Nephron (organoid): ENCODE results near the gene ARHGEF4.

ENCODE experiments used
- H3K27ac Mint-ChIP-seq, 3 experiments: 2 replicates each; pipeline ENCODE4 v1.8.0; 2020; ENCODE audit warnings: mixed read lengths in 3 of 3, mild to moderate bottlenecking in 2 of 3, moderate library complexity in 1 of 3
- H3K27me3 Mint-ChIP-seq: 2 replicates; pipeline ENCODE4 v1.8.0; 2021; ENCODE audit warnings: low read depth, mild to moderate bottlenecking, moderate library complexity, mixed read lengths
- H3K36me3 Mint-ChIP-seq: 2 replicates; pipeline ENCODE4 v1.8.0; 2020; ENCODE audit warnings: low read depth, mixed read lengths
- H3K4me1 Mint-ChIP-seq: 2 replicates; pipeline ENCODE4 v1.8.0; 2020; ENCODE audit warnings: mixed read lengths
- H3K4me3 Mint-ChIP-seq, 3 experiments: 2 replicates each; pipeline ENCODE4 v1.8.0; 2020; ENCODE audit warnings: mild to moderate bottlenecking in 3 of 3, mixed read lengths in 3 of 3, moderate library complexity in 2 of 3
- H3K9me3 Mint-ChIP-seq: 2 replicates; pipeline ENCODE4 v1.8.0; 2020; ENCODE audit warnings: mixed read lengths
- TF ChIP-seq, protein P1 (sequence below), 3 experiments: fragments of 200-600 bp; sonication (generic); IDR thresholded peaks; one replicate each; pipeline ENCODE4 v1.5.0; 2021; ENCODE audit warnings: antibody characterized with exemption in 3 of 3; ENCODE audit not compliant: unreplicated experiment in 3 of 3

The ARHGEF4 gene

DNA sequence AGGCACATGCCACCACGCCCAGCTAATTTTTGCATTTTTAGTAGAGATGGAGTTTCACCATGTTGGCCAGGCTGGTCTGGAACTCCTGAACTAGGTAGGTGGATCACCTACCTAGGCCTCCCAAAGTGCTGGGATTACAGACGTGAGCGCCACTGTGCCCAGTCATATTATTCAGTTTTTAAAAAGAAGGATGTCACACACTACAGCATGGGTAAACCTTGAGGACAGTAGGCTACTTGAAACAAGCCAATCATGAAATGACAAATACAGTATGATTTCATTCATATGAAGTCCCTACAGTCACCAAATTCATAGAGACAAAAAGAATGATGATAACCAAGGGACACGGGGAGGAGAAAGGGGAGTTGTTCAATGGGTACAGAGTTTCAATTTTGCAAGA is 31.1 kb upstream of the ARHGEF4 start:
- H3K4me1 Mint-ChIP-seq: no peaks in the 10 kb centered on the region
- TF ChIP-seq, protein P1, sequence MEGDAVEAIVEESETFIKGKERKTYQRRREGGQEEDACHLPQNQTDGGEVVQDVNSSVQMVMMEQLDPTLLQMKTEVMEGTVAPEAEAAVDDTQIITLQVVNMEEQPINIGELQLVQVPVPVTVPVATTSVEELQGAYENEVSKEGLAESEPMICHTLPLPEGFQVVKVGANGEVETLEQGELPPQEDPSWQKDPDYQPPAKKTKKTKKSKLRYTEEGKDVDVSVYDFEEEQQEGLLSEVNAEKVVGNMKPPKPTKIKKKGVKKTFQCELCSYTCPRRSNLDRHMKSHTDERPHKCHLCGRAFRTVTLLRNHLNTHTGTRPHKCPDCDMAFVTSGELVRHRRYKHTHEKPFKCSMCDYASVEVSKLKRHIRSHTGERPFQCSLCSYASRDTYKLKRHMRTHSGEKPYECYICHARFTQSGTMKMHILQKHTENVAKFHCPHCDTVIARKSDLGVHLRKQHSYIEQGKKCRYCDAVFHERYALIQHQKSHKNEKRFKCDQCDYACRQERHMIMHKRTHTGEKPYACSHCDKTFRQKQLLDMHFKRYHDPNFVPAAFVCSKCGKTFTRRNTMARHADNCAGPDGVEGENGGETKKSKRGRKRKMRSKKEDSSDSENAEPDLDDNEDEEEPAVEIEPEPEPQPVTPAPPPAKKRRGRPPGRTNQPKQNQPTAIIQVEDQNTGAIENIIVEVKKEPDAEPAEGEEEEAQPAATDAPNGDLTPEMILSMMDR (IDR thresholded peaks at IDR 0.05; ENCODE audit: unreplicated experiment in 3 of 3): no peak
- H3K27me3 Mint-ChIP-seq: peaks cover 14% of the 10 kb centered on the region
- H3K36me3 Mint-ChIP-seq: no peaks in the 10 kb centered on the region
- H3K27ac Mint-ChIP-seq: no peak overlapping the region
- no peaks in the 10 kb centered on the region for H3K9me3 Mint-ChIP-seq
- no peak overlapping the region for H3K4me3 Mint-ChIP-seq

DNA sequence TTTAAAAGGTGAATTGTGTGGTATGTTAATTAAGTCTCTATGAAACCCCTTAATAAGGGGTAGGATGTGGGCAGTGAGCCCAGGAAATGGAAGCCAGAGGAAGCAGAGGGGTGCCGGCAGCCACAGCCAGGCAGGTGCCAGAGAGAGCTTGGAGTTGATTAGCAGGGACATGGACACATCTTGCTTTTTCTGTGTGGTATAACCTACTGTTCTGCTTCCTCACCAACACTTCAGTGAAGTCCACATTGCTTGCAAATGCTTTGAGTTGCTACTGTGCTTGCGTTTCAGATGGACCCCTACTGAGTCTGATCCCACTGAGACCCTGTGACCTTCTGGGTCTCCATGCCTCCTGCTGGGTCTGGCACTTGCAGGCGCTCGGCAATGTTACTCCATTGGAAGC is 30.3 kb upstream of the ARHGEF4 start:
- Mint-ChIP-seq H3K27ac (no peak overlapping the region), H3K4me1 (no peaks in the 10 kb centered on the region), H3K4me3 (no peak overlapping the region), H3K27me3 (peaks cover 11% of the 10 kb centered on the region), H3K36me3 (no peaks in the 10 kb centered on the region), H3K9me3 (no peaks in the 10 kb centered on the region)
- TF ChIP-seq, protein P1 (IDR thresholded peaks at IDR 0.05; ENCODE audit: unreplicated experiment in 3 of 3): no peak

DNA sequence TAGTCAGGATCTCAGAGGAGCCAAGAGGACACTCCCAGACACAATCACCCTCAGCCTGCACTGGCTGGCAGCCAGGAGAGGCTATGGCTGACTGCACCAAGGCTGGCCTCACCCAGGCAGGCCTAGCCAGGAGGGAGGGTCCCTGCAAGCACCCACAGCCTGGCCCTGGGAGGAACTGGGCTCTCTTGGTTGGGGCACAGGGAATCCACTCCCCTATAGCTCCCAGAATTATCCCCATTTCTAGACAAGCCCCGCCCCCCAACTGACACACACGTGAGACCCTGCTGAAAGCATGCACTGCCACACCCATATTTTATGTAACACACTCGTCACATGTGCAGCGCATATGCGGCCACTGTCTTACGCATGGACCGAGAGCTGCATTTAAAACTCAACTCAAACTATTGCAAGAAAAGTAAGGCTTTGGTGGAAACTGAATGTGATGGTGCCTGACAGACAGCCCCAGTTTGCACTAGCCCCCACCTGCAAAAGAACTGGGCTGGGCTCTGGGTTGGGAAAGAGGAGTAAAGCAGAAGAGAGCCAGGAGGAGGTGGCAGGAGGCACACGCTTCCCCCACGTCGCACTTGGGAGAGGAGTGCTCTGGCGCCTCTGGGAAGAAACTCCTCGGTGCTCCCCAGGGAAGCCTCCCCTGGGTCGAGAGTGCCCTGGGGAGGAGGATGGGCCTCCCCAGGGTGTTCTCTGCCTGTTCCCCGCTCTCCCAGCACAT is 28.9 kb upstream of the ARHGEF4 start:
- Mint-ChIP-seq H3K9me3 (no peaks in the 10 kb centered on the region), H3K36me3 (no peaks in the 10 kb centered on the region), H3K27ac (peak overlapping the region in 2 of 3 experiments; percentile 67 to 76), H3K4me3 (no peak overlapping the region), H3K27me3 (peaks cover 7% of the 10 kb centered on the region), H3K4me1 (no peaks in the 10 kb centered on the region)
- TF ChIP-seq, protein P1 (IDR thresholded peaks at IDR 0.05; ENCODE audit: unreplicated experiment in 3 of 3): no peak

DNA sequence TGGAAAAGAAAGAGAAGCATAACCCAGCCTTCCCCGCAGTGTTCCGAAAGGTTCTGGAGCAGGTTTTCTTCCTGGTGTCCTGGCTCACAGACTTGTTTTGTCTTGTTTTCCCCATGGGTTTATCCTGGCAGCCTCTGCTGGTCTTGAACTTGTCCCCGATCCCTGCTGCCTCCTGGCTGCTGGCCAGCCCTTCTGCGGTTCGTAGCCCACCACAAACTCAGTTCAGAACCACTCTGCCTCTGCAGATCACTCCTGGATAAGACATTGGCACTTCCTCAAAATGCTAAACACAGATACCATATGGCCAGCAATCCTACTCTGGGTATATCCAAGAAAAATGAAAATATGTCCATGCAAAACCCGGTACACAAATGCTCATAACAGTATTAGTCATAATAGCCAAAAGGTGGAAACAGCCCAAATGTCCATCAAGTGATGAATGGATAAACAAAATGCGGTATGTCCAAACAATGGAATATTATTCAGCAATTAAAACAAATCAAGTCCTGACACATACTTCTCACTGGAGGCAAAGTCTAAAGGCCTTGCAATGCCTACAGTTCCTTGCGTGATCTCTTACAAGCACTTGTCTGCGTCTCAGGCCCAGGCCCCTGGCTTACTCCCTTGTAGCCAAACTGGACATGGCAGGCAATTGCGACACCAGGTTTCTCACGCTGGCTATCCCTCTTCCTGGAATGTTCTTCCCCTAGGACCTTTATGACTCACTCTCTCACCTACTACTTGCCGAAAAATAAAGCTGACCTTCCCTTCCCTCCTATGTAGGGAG is 28.0 kb upstream of the ARHGEF4 start:
- Mint-ChIP-seq H3K4me3 (no peak overlapping the region), H3K27ac (no peak overlapping the region), H3K9me3 (no peaks in the 10 kb centered on the region), H3K27me3 (peaks cover 7% of the 10 kb centered on the region), H3K4me1 (no peaks in the 10 kb centered on the region), H3K36me3 (no peaks in the 10 kb centered on the region)
- TF ChIP-seq, protein P1 (IDR thresholded peaks at IDR 0.05; ENCODE audit: unreplicated experiment in 3 of 3): no peak

DNA sequence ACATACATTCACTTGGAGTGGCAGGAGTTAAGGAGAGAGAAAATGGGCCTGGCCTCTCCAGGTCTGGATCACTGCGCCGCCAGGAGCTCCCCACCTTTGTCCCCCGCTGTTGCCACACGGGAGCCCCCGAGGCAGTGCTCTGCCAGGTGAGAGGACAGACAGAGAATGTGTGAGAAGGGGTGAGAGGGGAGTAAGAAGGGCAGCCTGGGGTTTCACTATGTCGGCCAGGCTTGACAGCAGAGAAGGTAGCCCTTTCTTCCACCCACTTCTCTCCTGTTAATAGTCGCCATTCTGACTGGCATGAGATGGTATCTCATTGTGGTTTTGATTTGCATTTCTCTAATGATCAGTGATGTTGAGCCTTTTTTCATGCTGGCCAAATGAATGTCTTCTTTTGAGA is 26.2 kb upstream of the ARHGEF4 start:
- H3K9me3 Mint-ChIP-seq: no peaks in the 10 kb centered on the region
- TF ChIP-seq, protein P1 (IDR thresholded peaks at IDR 0.05; ENCODE audit: unreplicated experiment in 3 of 3): no peak
- H3K36me3 Mint-ChIP-seq: no peaks in the 10 kb centered on the region
- H3K27me3 Mint-ChIP-seq: peaks cover 7% of the 10 kb centered on the region
- H3K4me3 Mint-ChIP-seq: no peak overlapping the region
- no peaks in the 10 kb centered on the region for H3K4me1 Mint-ChIP-seq
- no peak overlapping the region for H3K27ac Mint-ChIP-seq
